IPS DF 6.9 (cell line): ENCODE results near the gene DHFR.
"Not testable (repeated sequence)": the region's sequence is repeated elsewhere in the genome, so short reads cannot be mapped to it uniquely, and the experiment has no call there.

Experiments
- DNase-seq: peaks from one replicate; pipeline ENCODE4 v3.0.0-alpha.2; 2013; ENCODE audit warnings: low read depth, low spot score
- H3K27ac ChIP-seq: one replicate; pipeline ENCODE4 v1.5.1; 2013; ENCODE audit warnings: low read length, control low read depth
- H3K27me3 ChIP-seq: 2 replicates; pipeline ENCODE4 v1.6.1; 2013; ENCODE audit warnings: mild to moderate bottlenecking, low read length; ENCODE audit not compliant: control insufficient read depth, insufficient read depth
- H3K36me3 ChIP-seq: 2 replicates; pipeline ENCODE4 v1.6.1; 2013; ENCODE audit warnings: low read length; ENCODE audit not compliant: control insufficient read depth, insufficient read depth
- H3K4me1 ChIP-seq: 2 replicates; pipeline ENCODE4 v1.6.1; 2013; ENCODE audit warnings: low read length; ENCODE audit not compliant: control insufficient read depth, insufficient read depth
- H3K4me3 ChIP-seq: 2 replicates; pipeline ENCODE4 v1.5.1; 2013; ENCODE audit warnings: mild to moderate bottlenecking, low read length
- H3K9me3 ChIP-seq: 2 replicates; pipeline ENCODE4 v1.6.1; 2013; ENCODE audit warnings: low read length, inconsistent platforms; ENCODE audit not compliant: control insufficient read depth, insufficient read depth
- WGBS: extraction: QIAGEN DNeasy Blood & Tissue Kit; methylation state at CpG from one replicate; pipeline ENCODE4 v1.1.7; 2013; ENCODE audit warnings: mixed read lengths, missing lambda C conversion rate; ENCODE audit not compliant: insufficient read length, insufficient coverage; 5-methylcytosine and 5-hydroxymethylcytosine counted together

DHFR gene

GRCh38 chr5:80688648-80689420 is 34.1 kb upstream of the DHFR start:
- no peaks in the 10 kb centered on the region for H3K9me3 ChIP-seq
- no CpG with 5 or more reads among the region's 4 CpGs for WGBS
- H3K4me1 ChIP-seq: peaks cover 2% of the 10 kb centered on the region; the same call in 1 of the 2 replicates
- no peak for DNase-seq
- H3K4me3 ChIP-seq: no peak overlapping the region
- H3K36me3 ChIP-seq: no peaks in the 10 kb centered on the region
- no peaks in the 10 kb centered on the region for H3K27me3 ChIP-seq
- H3K27ac ChIP-seq: no peak overlapping the region

DNA sequence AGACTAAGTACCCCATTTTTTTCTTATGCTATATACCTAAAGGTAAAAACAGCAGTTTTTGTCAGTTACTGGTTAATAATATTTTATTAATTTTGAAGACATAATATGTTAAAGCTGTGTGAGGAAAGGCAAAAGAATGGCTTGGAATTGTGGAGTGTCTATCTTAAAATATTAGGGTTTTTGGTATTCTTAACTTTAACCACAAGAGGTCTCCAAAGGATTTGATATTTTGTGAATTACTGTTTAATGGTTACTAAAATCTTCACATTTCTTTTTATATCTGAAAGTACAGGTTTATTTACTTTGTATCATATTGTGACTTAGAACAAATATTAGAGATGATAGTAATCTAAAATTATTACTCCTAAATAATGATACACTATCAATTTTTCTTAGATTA is 32.0 kb upstream of the DHFR start:
- Histone ChIP-seq H3K9me3 (no peaks in the 10 kb centered on the region), H3K36me3 (no peaks in the 10 kb centered on the region), H3K27ac (no peak overlapping the region), H3K4me1 (peaks cover 2% of the 10 kb centered on the region; the same call in 1 of the 2 replicates), H3K4me3 (no peak overlapping the region), H3K27me3 (no peaks in the 10 kb centered on the region)
- no peak for DNase-seq

DNA sequence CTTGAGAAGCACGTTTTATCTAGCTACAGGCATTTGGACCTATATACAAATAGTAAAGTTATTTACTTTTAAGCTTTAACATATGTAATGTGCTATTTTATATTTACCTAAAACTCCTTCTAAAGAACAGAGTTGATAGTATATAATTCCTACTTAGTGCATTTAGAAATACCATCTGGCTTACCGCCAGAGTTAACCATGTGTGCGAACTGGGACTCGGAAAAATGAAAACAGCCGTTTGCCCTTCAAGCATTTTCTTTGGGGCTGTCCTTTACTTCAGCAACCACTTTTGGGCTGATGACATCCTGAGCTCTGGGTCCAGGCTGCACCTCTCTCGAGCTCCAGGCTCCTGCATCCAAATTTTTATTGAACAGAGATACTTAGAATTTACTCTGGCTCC is 21.9 kb upstream of the DHFR start:
- no CpG with 5 or more reads among the region's 6 CpGs for WGBS
- no peak for DNase-seq
- H3K36me3 ChIP-seq: peaks cover 11% of the 10 kb centered on the region; the same call in 1 of the 2 replicates
- H3K9me3 ChIP-seq: no peaks in the 10 kb centered on the region
- no peaks in the 10 kb centered on the region for H3K4me1 ChIP-seq
- no peaks in the 10 kb centered on the region for H3K27me3 ChIP-seq
- no peak overlapping the region for H3K4me3 ChIP-seq
- no peak overlapping the region for H3K27ac ChIP-seq

DNA sequence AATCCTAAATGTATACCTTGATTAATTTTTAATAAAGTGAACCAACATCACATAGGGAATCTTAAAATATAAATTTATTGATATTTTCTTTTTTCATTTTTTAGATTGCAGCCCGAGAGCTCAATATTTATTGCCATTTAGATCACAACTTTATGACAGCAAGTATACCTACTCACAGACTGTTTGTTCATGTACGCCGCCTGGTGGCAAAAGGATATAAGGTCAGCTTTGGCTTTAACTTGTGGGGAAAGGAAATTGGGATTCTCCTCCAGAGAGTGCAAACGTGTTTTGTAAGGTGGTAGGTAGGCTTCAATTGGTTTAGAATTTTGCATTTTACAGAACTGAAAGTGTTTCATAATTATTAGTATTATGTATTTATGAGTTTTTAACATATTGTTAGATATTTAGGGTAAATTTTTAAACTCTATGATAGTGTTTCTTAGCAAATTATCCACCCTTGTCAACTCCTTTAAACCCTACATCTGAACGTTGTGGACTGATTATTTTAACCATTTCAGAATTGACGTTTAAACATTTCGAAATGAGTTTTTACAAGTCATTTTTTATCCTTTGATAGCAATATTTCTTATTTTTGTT is 17.5 kb upstream of the DHFR start:
- DNase-seq: peak; percentile 66
- H3K4me3 ChIP-seq: no peak overlapping the region
- no peaks in the 10 kb centered on the region for H3K4me1 ChIP-seq
- H3K9me3 ChIP-seq: no peaks in the 10 kb centered on the region
- H3K27ac ChIP-seq: no peak overlapping the region
- no peaks in the 10 kb centered on the region for H3K27me3 ChIP-seq
- H3K36me3 ChIP-seq: peaks cover 11% of the 10 kb centered on the region; the same call in 1 of the 2 replicates
- no CpG with 5 or more reads among the region's 7 CpGs for WGBS

GRCh38 chr5:80668016-80668969 is 13.5 kb upstream of the DHFR start:
- no peaks in the 10 kb centered on the region for H3K9me3 ChIP-seq
- no peak overlapping the region for H3K27ac ChIP-seq
- WGBS: no CpG with 5 or more reads among the region's 16 CpGs
- H3K36me3 ChIP-seq: peaks cover 6% of the 10 kb centered on the region; the same call in 1 of the 2 replicates
- no peaks in the 10 kb centered on the region for H3K27me3 ChIP-seq
- no peaks in the 10 kb centered on the region for H3K4me1 ChIP-seq
- H3K4me3 ChIP-seq: no peak overlapping the region
- DNase-seq: no peak

- Histone ChIP-seq H3K27ac (no peak overlapping the region), H3K4me1 (no peaks in the 10 kb centered on the region), H3K4me3 (no peak overlapping the region), H3K36me3 (no peaks in the 10 kb centered on the region; the same call in 1 of the 2 replicates), H3K27me3 (no peaks in the 10 kb centered on the region), H3K9me3 (no peaks in the 10 kb centered on the region)
- DNase-seq: no peak
- no CpG with 5 or more reads among the region's 8 CpGs for WGBS
Measured at GRCh38 chr5:80667384-80667783, 12.6 kb upstream of the DHFR start.

- Histone ChIP-seq H3K4me3 (no peak overlapping the region), H3K36me3 (no peaks in the 10 kb centered on the region; the same call in 1 of the 2 replicates), H3K27me3 (no peaks in the 10 kb centered on the region), H3K27ac (no peak overlapping the region), H3K9me3 (no peaks in the 10 kb centered on the region), H3K4me1 (no peaks in the 10 kb centered on the region)
- DNase-seq: no peak
- WGBS: no CpG with 5 or more reads among the region's 4 CpGs
Measured at GRCh38 chr5:80665057-80665456, 10.3 kb upstream of the DHFR start.

GRCh38 chr5:80662108-80662507 is 7.3 kb upstream of the DHFR start:
- H3K4me3 ChIP-seq: no peak overlapping the region
- no peak for DNase-seq
- H3K36me3 ChIP-seq: peaks cover 6% of the 10 kb centered on the region; the same call in 1 of the 2 replicates
- no CpG with 5 or more reads among the region's 1 CpG for WGBS
- no peaks in the 10 kb centered on the region for H3K4me1 ChIP-seq
- H3K27ac ChIP-seq: no peak overlapping the region
- no peaks in the 10 kb centered on the region for H3K9me3 ChIP-seq
- H3K27me3 ChIP-seq: no peaks in the 10 kb centered on the region

DNA sequence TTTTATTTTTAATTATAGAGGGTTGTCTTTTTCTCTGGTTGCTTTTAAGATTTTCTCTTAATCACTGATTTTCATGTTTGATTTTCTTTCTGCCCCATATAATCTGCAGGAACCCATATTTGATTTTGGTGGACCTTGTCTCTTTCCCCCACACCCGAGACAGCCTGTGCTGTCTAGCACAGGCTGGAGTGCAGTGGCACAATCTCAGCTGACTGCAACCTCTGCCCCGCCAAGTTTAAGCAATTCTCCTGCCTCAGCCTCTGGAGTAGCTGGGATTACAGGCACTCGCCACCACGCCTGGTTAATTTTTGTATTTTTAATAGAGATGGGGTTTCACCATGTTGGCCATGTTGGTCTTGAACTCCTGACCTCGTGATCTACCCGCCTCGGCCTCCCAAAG is 5.9 kb upstream of the DHFR start:
- H3K27me3 ChIP-seq, H3K4me1 ChIP-seq, H3K27ac ChIP-seq, DNase-seq, H3K4me3 ChIP-seq, H3K9me3 ChIP-seq, H3K36me3 ChIP-seq: not testable (repeated sequence)
- WGBS: no CpG with 5 or more reads among the region's 7 CpGs

DNA sequence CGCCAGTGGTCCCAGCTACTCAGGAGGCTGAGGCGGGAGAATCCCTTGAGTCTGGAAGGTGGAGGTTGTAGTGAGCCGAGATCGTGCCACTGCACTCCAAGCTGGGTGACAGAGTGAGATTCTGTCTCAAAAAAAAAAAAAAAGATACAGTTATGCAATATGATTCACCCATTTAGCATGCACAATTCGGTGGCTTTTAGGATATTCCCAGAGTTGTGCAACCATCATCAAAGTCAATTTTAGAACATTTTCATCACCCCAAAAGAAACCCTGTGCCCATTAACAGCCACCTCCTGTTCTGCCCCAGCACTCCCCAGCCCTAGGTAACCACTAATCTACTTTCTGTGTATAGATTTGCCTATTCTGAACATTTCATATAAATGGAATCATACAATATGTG is 4.3 kb upstream of the DHFR start:
- H3K4me3 ChIP-seq: no peak overlapping the region
- peaks cover 6% of the 10 kb centered on the region; the same call in 1 of the 2 replicates for H3K36me3 ChIP-seq
- WGBS: no CpG with 5 or more reads among the region's 5 CpGs
- no peaks in the 10 kb centered on the region for H3K4me1 ChIP-seq
- no peaks in the 10 kb centered on the region for H3K9me3 ChIP-seq
- no peaks in the 10 kb centered on the region for H3K27me3 ChIP-seq
- no peak for DNase-seq
- H3K27ac ChIP-seq: no peak overlapping the region
